HUES48 (cell line): Measurements from ENCODE around the gene BNIP5.
"Not testable (repeated sequence)": the region's sequence is repeated elsewhere in the genome, so short reads cannot be mapped to it uniquely, and the experiment has no call there.

Experiments
- H3K27ac ChIP-seq: one replicate; pipeline ENCODE4 v1.7.0; 2013; ENCODE audit warnings: low read depth, low read length, inconsistent platforms
- H3K27me3 ChIP-seq: 2 replicates; pipeline ENCODE4 v1.6.1; 2013; ENCODE audit warnings: mild to moderate bottlenecking, low read length; ENCODE audit not compliant: control insufficient read depth, insufficient read depth
- H3K36me3 ChIP-seq: 2 replicates; pipeline ENCODE4 v1.6.1; 2013; ENCODE audit warnings: low read length; ENCODE audit not compliant: control insufficient read depth, insufficient read depth
- H3K4me1 ChIP-seq: 2 replicates; pipeline ENCODE4 v1.6.1; 2013; ENCODE audit warnings: mild to moderate bottlenecking, low read length; ENCODE audit not compliant: control insufficient read depth, insufficient read depth
- H3K4me3 ChIP-seq: 2 replicates; pipeline ENCODE4 v1.5.1; 2013; ENCODE audit warnings: mild to moderate bottlenecking, low read depth, low read length
- H3K9ac ChIP-seq: 2 replicates; pipeline ENCODE4 v1.6.1; 2013; ENCODE audit warnings: mild to moderate bottlenecking, low read depth, low read length, moderate library complexity
- H3K9me3 ChIP-seq: 2 replicates; pipeline ENCODE4 v1.6.1; 2013; ENCODE audit warnings: low read length; ENCODE audit not compliant: control insufficient read depth, insufficient read depth

BNIP5 gene

GRCh38 chr6:36340306-36340617, 3.6 kb upstream of the BNIP5 start:
- H3K27ac ChIP-seq: no peak overlapping the region
- H3K9me3 ChIP-seq: no peaks in the 10 kb centered on the region
- H3K36me3 ChIP-seq: no peaks in the 10 kb centered on the region
- peak overlapping the region; percentile 54 for H3K4me3 ChIP-seq
- H3K9ac ChIP-seq: no peak overlapping the region
- peaks cover 18% of the 10 kb centered on the region for H3K27me3 ChIP-seq
- H3K4me1 ChIP-seq: peaks cover 8% of the 10 kb centered on the region; the same call in 1 of the 2 replicates

- peaks cover 8% of the 10 kb centered on the region; the same call in 1 of the 2 replicates for H3K4me1 ChIP-seq
- no peak overlapping the region for H3K27ac ChIP-seq
- H3K9me3 ChIP-seq: no peaks in the 10 kb centered on the region
- no peak overlapping the region for H3K9ac ChIP-seq
- peaks cover 18% of the 10 kb centered on the region for H3K27me3 ChIP-seq
- no peak overlapping the region for H3K4me3 ChIP-seq
- H3K36me3 ChIP-seq: no peaks in the 10 kb centered on the region
Observed at GRCh38 chr6:36339146-36339545, 2.5 kb upstream of the BNIP5 start.

- H3K9ac ChIP-seq, H3K9me3 ChIP-seq, H3K4me3 ChIP-seq, H3K36me3 ChIP-seq, H3K4me1 ChIP-seq, H3K27ac ChIP-seq: not testable (repeated sequence)
- H3K27me3 ChIP-seq: peaks cover 18% of the 10 kb centered on the region
Observed at GRCh38 chr6:36338223-36338622, 1.5 kb upstream of the BNIP5 start.

GRCh38 chr6:36337814-36338213, 1.1 kb upstream of the BNIP5 start:
- no peaks in the 10 kb centered on the region for H3K9me3 ChIP-seq
- H3K4me1 ChIP-seq: peaks cover 8% of the 10 kb centered on the region; the same call in 1 of the 2 replicates
- H3K4me3 ChIP-seq: no peak overlapping the region
- peaks cover 18% of the 10 kb centered on the region for H3K27me3 ChIP-seq
- H3K27ac ChIP-seq: no peak overlapping the region
- H3K36me3 ChIP-seq: no peaks in the 10 kb centered on the region
- H3K9ac ChIP-seq: no peak overlapping the region

- H3K9me3 ChIP-seq: no peaks in the 10 kb centered on the region
- no peak overlapping the region for H3K27ac ChIP-seq
- H3K36me3 ChIP-seq: no peaks in the 10 kb centered on the region
- H3K4me1 ChIP-seq: peaks cover 8% of the 10 kb centered on the region; the same call in 1 of the 2 replicates
- no peak overlapping the region for H3K4me3 ChIP-seq
- H3K27me3 ChIP-seq: peaks cover 18% of the 10 kb centered on the region
- no peak overlapping the region for H3K9ac ChIP-seq
Observed at GRCh38 chr6:36336208-36336710, 429 bp downstream of the BNIP5 start.

- H3K9me3 ChIP-seq: no peaks in the 10 kb centered on the region
- H3K27me3 ChIP-seq: peaks cover 16% of the 10 kb centered on the region
- no peak overlapping the region for H3K9ac ChIP-seq
- H3K27ac ChIP-seq: no peak overlapping the region
- H3K4me1 ChIP-seq: peaks cover 5% of the 10 kb centered on the region; the same call in 1 of the 2 replicates
- H3K4me3 ChIP-seq: no peak overlapping the region
- H3K36me3 ChIP-seq: no peaks in the 10 kb centered on the region
Observed at GRCh38 chr6:36335465-36336207, 1.1 kb downstream of the BNIP5 start.

- Histone ChIP-seq H3K9me3 (no peaks in the 10 kb centered on the region), H3K27me3 (peaks cover 9% of the 10 kb centered on the region), H3K4me3 (no peak overlapping the region), H3K27ac (peak overlapping the region; percentile 6), H3K9ac (no peak overlapping the region), H3K4me1 (peaks cover 4% of the 10 kb centered on the region; the same call in 1 of the 2 replicates), H3K36me3 (no peaks in the 10 kb centered on the region)
Observed at GRCh38 chr6:36334832-36335459, 1.7 kb downstream of the BNIP5 start.

- H3K9me3 ChIP-seq: no peaks in the 10 kb centered on the region
- no peaks in the 10 kb centered on the region for H3K36me3 ChIP-seq
- H3K27me3 ChIP-seq: 0 out of 2 replicates have a peak, but pooled peaks cover 1% of the 10 kb centered on the region
- peak overlapping the region; percentile 6 for H3K27ac ChIP-seq
- peaks cover 4% of the 10 kb centered on the region; the same call in 1 of the 2 replicates for H3K4me1 ChIP-seq
- H3K9ac ChIP-seq: no peak overlapping the region
- H3K4me3 ChIP-seq: no peak overlapping the region
Observed at GRCh38 chr6:36333931-36334725, 2.6 kb downstream of the BNIP5 start.

GRCh38 chr6:36333171-36333895, 3.4 kb downstream of the BNIP5 start:
- no peaks in the 10 kb centered on the region for H3K36me3 ChIP-seq
- H3K9ac ChIP-seq: no peak overlapping the region
- peaks cover 4% of the 10 kb centered on the region; the same call in 1 of the 2 replicates for H3K4me1 ChIP-seq
- no peak overlapping the region for H3K27ac ChIP-seq
- no peak overlapping the region for H3K4me3 ChIP-seq
- no peaks in the 10 kb centered on the region for H3K9me3 ChIP-seq
- no peaks in the 10 kb centered on the region for H3K27me3 ChIP-seq

- H3K9ac ChIP-seq: no peak overlapping the region
- no peaks in the 10 kb centered on the region for H3K9me3 ChIP-seq
- H3K4me1 ChIP-seq: peaks cover 7% of the 10 kb centered on the region; the same call in 1 of the 2 replicates
- H3K27ac ChIP-seq: no peak overlapping the region
- H3K27me3 ChIP-seq: no peaks in the 10 kb centered on the region
- H3K4me3 ChIP-seq: no peak overlapping the region
- no peaks in the 10 kb centered on the region for H3K36me3 ChIP-seq
Observed at GRCh38 chr6:36331381-36331780, 5.3 kb downstream of the BNIP5 start.
